ENCODE results near the gene EPB41. TPM values are rescaled to one million over a fixed set of nuclear protein-coding genes. Genes with fewer than 3 reads are reported as not detected.

The EPB41 gene
- total and polyA plus RNA-seq, 2 donors from 2014 or later = 9.9 to 38.8 TPM

DNA sequence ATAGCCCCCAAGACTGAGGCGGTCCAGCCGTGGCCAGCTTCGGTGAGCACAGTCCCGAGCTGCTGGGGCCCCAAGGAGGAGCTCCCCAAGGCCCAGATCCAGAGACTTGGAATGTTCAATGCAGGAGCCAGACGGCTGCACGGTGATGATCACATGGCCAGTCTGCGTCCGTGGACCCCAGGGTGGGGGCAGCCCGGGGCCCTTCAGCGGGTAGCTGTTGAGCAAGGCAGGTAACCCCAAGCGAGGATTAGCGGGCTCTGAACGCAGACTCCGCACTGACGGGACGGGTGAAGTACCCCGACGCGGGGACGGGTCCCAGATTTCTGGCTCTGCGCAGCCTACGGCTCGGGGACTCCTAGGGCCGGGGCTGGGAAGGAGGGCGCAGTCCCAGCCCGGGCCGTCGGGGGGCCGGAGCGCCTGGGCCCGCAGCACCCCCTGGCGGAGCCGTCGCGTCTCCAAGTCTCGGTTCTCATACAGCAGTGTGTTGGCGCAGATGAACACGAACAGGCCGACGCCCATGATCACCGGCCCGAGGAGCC lies 206.6 kb downstream of the EPB41 start:
- Histone ChIP-seq H3K9ac (ENCODE audit: low read length in 3 of 3) (no peak overlapping the region), H3K9me3 (ENCODE audit: control insufficient read depth in 2 of 3, insufficient read depth in 1 of 3, low read length in 3 of 3) (no peaks in the 10 kb centered on the region), H3K4me1 (ENCODE audit: control insufficient read depth in 2 of 3, insufficient read depth in 2 of 3, low read depth in 1 of 3, low read length in 3 of 3) (peaks cover 0 to 6% (median 0%) of the 10 kb centered on the region in 3 donors), H3K36me3 (ENCODE audit: control insufficient read depth in 2 of 3, insufficient read depth in 3 of 3, low read length in 3 of 3) (no peaks in the 10 kb centered on the region), H3K27ac (ENCODE audit: low read depth in 2 of 2, low read length in 2 of 2) (no peak overlapping the region), H3K27me3 (ENCODE audit: control insufficient read depth, insufficient read depth, low read length) (no peaks in the 10 kb centered on the region), H3K4me3 (ENCODE audit: low read length in 3 of 3) (no peak overlapping the region)
- DNase-seq = peak; percentile 71 to 85 (median 76)
- TF ChIP-seq CTCF (IDR thresholded peaks at IDR 0.05; ENCODE audit: borderline replicate concordance, extremely low read depth, insufficient read depth) = peak; percentile 28
- intact Hi-C loops (cut with DNase I) = no loop called here
- FAIRE-seq = no peak

- DNase-seq = peak in 2 of 5 donors; percentile 30 to 81
- no peak for FAIRE-seq
- TF ChIP-seq CTCF (IDR thresholded peaks at IDR 0.05; ENCODE audit: borderline replicate concordance, extremely low read depth, insufficient read depth) = no peak
- no peaks in the 10 kb centered on the region for H3K36me3 ChIP-seq (ENCODE audit: control insufficient read depth in 2 of 3, insufficient read depth in 3 of 3, low read length in 3 of 3)
- H3K9me3 ChIP-seq (ENCODE audit: control insufficient read depth in 2 of 3, insufficient read depth in 1 of 3, low read length in 3 of 3) = no peaks in the 10 kb centered on the region
- H3K4me3 ChIP-seq (ENCODE audit: low read length in 3 of 3) = peak overlapping the region in 1 of 3 donors; percentile 62
- H3K4me1 ChIP-seq (ENCODE audit: control insufficient read depth in 2 of 3, insufficient read depth in 2 of 3, low read depth in 1 of 3, low read length in 3 of 3) = peaks cover 0 to 6% (median 0%) of the 10 kb centered on the region in 3 donors
- intact Hi-C loops (cut with DNase I) = no loop called here
- H3K27me3 ChIP-seq (ENCODE audit: control insufficient read depth, insufficient read depth, low read length) = no peaks in the 10 kb centered on the region
- H3K27ac ChIP-seq (ENCODE audit: low read depth in 2 of 2, low read length in 2 of 2) = peak overlapping the region; percentile 32 to 47
- no peak overlapping the region for H3K9ac ChIP-seq (ENCODE audit: low read length in 3 of 3)
Observed at GRCh38 chr1:29121516-29121935, 207.2 kb downstream of the EPB41 start.

- Histone ChIP-seq H3K27ac (ENCODE audit: low read depth in 2 of 2, low read length in 2 of 2) (peak overlapping the region; percentile 54 to 82), H3K27me3 (ENCODE audit: control insufficient read depth, insufficient read depth, low read length) (no peaks in the 10 kb centered on the region), H3K4me1 (ENCODE audit: control insufficient read depth in 2 of 3, insufficient read depth in 2 of 3, low read depth in 1 of 3, low read length in 3 of 3) (peaks cover 0 to 6% (median 0%) of the 10 kb centered on the region in 3 donors), H3K9me3 (ENCODE audit: control insufficient read depth in 2 of 3, insufficient read depth in 1 of 3, low read length in 3 of 3) (no peaks in the 10 kb centered on the region), H3K4me3 (ENCODE audit: low read length in 3 of 3) (peak overlapping the region in 2 of 3 donors; percentile 44 to 62), H3K36me3 (ENCODE audit: control insufficient read depth in 2 of 3, insufficient read depth in 3 of 3, low read length in 3 of 3) (no peaks in the 10 kb centered on the region), H3K9ac (ENCODE audit: low read length in 3 of 3) (no peak overlapping the region)
- intact Hi-C loops (cut with DNase I) = no loop called here
- peak; percentile 56 to 85 (median 82) for DNase-seq
- FAIRE-seq = no peak
- no peak for TF ChIP-seq CTCF (IDR thresholded peaks at IDR 0.05; ENCODE audit: borderline replicate concordance, extremely low read depth, insufficient read depth)
Observed at GRCh38 chr1:29121936-29122681, 207.7 kb downstream of the EPB41 start.
